Esophagus squamous epithelium (tissue), 4 donors: ENCODE measurements around the gene ATP2B2.

Experiments
- POLR2A ChIP-seq, 4 donors: fragments of 450-650 bp; IDR thresholded peaks; one replicate each; pipeline ENCODE4 v1.6.1; 2017; ENCODE audit warnings: antibody characterized with exemption in 4 of 4, mild to moderate bottlenecking in 4 of 4, moderate library complexity in 3 of 4
- TF ChIP-seq, protein P1 (sequence below), 6 experiments: fragments of 450-650 bp in 4 of 6; fragments of 200-600 bp in 2 of 6; sonication (generic) in 2 of 6; IDR thresholded peaks; one replicate each; pipeline ENCODE4 v1.5.1; 2016 to 2019; ENCODE audit warnings: antibody characterized with exemption in 6 of 6, mild to moderate bottlenecking in 4 of 6, moderate library complexity in 4 of 6

DNA sequence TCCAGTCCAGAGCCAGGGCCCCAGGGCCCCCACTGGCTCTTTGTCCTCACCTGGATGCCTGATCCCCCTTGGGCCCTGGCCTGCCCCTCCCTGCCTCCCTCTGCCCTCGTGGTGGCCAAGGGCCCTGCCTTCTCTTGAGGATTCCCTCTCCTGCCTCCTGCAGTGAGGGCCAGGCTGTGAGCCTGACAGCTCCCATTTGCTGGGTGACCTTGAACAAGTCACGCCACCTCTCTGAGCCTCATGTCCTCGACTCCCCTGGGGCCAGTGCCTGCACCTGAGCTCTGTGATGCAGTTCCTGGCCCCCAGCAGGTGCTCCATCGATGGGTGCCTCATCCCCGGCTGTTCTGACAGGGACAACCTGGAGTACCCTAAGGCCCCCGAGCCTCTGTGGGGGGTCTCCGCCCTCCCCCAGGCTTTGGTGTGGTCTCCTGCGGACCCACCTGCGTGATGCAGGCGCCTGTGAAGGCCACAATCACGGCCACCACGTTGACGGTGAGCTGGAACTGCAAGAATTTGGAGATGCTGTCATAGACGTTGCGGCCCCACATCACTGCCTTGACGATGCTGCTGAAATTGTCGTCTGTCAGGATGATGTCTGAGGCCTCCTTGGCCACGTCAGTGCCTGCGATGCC lies 160.3 kb downstream of the ATP2B2 start:
- no peak for TF ChIP-seq POLR2A (IDR thresholded peaks at IDR 0.05)
- TF ChIP-seq, protein P1, sequence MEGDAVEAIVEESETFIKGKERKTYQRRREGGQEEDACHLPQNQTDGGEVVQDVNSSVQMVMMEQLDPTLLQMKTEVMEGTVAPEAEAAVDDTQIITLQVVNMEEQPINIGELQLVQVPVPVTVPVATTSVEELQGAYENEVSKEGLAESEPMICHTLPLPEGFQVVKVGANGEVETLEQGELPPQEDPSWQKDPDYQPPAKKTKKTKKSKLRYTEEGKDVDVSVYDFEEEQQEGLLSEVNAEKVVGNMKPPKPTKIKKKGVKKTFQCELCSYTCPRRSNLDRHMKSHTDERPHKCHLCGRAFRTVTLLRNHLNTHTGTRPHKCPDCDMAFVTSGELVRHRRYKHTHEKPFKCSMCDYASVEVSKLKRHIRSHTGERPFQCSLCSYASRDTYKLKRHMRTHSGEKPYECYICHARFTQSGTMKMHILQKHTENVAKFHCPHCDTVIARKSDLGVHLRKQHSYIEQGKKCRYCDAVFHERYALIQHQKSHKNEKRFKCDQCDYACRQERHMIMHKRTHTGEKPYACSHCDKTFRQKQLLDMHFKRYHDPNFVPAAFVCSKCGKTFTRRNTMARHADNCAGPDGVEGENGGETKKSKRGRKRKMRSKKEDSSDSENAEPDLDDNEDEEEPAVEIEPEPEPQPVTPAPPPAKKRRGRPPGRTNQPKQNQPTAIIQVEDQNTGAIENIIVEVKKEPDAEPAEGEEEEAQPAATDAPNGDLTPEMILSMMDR (IDR thresholded peaks at IDR 0.05), result no peak
